Urinary bladder (tissue), 4 donors: ENCODE measurements around the gene BPIFB1. TPM values are rescaled to one million over a fixed set of nuclear protein-coding genes. Genes with fewer than 3 reads are reported as not detected.

Source experiments
- DNase-seq: peaks from one replicate; pipeline ENCODE4 v3.0.0-alpha.2; 2015; ENCODE audit errors: extremely low spot score
- H3K27ac ChIP-seq: one replicate; pipeline ENCODE4 v1.5.1; 2013; ENCODE audit warnings: low read depth, mild to moderate bottlenecking, moderate library complexity
- H3K36me3 ChIP-seq: one replicate; pipeline ENCODE4 v1.6.1; 2013; ENCODE audit warnings: mild to moderate bottlenecking, moderate library complexity; ENCODE audit not compliant: insufficient read depth
- H3K4me1 ChIP-seq: one replicate; pipeline ENCODE4 v1.6.1; 2013; ENCODE audit warnings: mild to moderate bottlenecking, moderate library complexity; ENCODE audit not compliant: insufficient read depth
- H3K4me3 ChIP-seq: one replicate; pipeline ENCODE4 v1.5.1; 2013; ENCODE audit warnings: low read depth, low read length
- WGBS: extraction: QIAGEN DNeasy Blood & Tissue Kit; methylation state at CpG from one replicate; pipeline ENCODE4 v1.1.7; 2013; 5-methylcytosine and 5-hydroxymethylcytosine counted together
- polyA plus RNA-seq: library from polyadenylated mRNA; stranded (reverse); fragments of 200-250 nt; gene quantifications from one replicate; pipeline ENCODE4 v1.2.3, GENCODE V29; 2013
- total RNA-seq: library from RNA; depleted of rRNA; stranded (reverse); fragments of >200 nt; gene quantifications from one replicate; pipeline ENCODE4 v1.2.3, GENCODE V29; 2014
- donor health status: healthy with polysubstance abuse.
- donor health status: healthy.

BPIFB1 gene
- total and polyA plus RNA-seq, 2 donors = not detected

DNA sequence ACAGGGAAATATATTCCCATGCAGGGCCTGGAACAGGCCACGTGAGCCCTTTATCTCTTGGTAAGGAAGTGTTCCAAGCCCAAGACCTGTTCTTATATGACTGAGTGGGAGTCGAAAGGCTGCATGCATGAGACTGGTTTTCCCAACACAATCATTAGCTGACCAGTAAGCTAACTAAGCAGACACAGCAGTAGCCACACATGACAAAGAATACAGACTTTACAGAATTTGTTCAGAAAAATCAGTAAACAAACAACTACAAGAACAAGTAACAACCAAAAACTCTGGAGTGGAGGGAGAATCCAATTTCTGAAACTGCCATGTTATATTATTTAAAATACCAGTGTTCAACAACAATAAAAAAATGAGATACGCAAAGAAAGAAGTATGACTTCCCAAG lies 30.6 kb upstream of the BPIFB1 start:
- Histone ChIP-seq H3K27ac (no peak overlapping the region), H3K4me1 (no peaks in the 10 kb centered on the region), H3K4me3 (no peak overlapping the region), H3K36me3 (no peaks in the 10 kb centered on the region)
- WGBS = 78% methylated on average over 3 of the region's 3 CpGs
- DNase-seq = no peak

DNA sequence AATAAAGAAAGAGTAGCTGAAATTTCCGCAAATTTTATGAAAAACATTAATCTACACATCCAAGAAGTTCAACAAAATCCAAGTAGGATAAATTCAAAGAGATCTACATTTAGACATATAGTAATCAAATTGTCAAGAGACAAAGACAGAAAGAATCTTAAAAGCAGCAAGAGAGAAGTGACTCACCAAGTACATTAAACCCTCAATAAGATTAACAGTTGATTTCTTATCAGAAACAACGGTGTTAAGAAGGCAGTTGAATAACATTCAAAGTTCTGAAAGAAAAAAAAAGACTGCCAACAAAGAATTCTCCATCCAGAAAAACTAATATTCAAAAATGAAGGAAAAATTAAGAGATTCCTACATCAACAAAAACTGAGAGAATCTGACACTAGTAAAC lies 28.0 kb upstream of the BPIFB1 start:
- H3K4me3 ChIP-seq = no peak overlapping the region
- no peak overlapping the region for H3K27ac ChIP-seq
- H3K4me1 ChIP-seq = no peaks in the 10 kb centered on the region
- 59% methylated on average over 2 of the region's 2 CpGs for WGBS
- H3K36me3 ChIP-seq = no peaks in the 10 kb centered on the region
- DNase-seq = no peak

DNA sequence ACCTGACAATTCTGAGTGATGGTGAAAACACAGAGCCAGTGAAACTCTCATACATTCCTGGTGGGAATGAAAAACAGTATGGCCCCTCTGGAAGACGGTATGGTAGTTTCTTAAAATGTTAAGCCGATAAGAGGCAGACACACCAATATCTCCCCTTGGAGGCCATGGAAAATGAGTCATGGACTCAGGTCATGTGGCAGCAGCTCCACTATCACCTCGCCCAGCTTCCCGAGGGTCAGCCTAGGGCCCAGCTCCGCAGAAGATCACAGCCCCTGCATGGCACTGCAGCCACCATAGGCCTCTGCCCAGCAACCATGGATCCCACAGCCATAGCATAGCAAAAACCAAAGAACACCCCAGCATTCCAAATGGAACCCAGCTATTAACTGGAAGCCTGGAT lies 25.8 kb upstream of the BPIFB1 start:
- DNase-seq = no peak
- WGBS = 81% methylated on average over 5 of the region's 5 CpGs
- no peaks in the 10 kb centered on the region for H3K36me3 ChIP-seq
- H3K27ac ChIP-seq = no peak overlapping the region
- no peak overlapping the region for H3K4me3 ChIP-seq
- H3K4me1 ChIP-seq = no peaks in the 10 kb centered on the region

DNA sequence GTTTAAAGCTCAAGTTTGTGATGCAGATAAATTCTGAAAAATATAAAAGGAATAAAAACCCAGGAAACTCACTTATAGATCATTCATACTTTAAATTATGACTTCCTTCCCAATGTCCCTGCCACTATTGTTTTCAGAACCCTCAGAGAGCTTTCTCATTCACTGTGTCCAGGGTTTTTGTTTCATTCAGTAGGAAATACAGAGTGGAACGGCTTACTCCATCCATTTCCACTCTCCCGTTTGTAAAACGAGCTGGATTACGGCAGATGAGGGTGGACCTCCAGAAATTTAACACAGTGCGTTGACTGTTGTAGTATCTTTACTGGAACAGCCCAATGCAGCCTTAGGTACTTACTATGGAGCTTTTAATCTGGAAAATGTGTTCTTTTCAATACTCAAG lies 23.6 kb upstream of the BPIFB1 start:
- 63% methylated on average over 5 of the region's 5 CpGs for WGBS
- Histone ChIP-seq H3K36me3 (no peaks in the 10 kb centered on the region), H3K4me3 (no peak overlapping the region), H3K4me1 (no peaks in the 10 kb centered on the region), H3K27ac (no peak overlapping the region)
- DNase-seq = no peak

DNA sequence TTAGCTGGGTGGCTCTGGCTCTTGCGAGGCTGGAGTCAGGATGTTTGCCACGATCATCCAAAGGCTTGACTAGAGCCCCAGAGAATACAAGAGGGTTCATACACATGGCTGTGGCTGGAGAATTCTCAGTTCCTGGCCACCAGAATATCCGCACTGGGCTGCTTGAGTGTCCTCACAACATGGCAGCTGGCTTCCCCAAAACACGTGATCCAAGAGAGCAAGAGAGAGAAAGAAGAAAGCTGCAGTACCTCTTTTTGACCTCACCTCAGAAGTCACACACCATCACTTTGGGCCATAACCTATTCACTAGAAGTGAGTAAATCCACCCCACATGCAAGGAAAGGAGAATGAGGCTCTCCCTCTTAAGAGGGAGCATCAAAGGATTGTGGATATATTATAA lies 21.5 kb upstream of the BPIFB1 start:
- Histone ChIP-seq H3K4me3 (no peak overlapping the region), H3K36me3 (no peaks in the 10 kb centered on the region), H3K27ac (no peak overlapping the region), H3K4me1 (no peaks in the 10 kb centered on the region)
- WGBS = 81% methylated on average over 4 of the region's 4 CpGs
- no peak for DNase-seq

DNA sequence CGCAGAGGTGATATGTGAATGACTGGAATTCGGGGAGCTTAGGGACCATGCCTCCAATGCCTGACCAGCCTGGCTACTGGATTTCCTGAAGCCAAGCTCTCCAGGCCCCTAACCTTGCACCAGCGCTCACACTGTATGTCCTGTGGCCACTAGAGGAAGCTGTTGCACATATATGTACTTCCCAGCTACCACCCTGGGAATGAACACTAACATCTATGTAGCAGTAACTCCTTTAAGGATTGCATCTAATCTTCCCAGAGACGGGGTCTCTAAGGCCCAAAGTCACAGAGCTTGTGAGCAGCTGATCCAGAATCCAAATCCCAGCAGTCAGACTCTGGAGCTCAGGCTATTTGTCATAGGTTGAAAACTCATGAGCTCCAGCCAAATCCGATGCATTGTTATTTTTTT lies 20.4 kb upstream of the BPIFB1 start:
- H3K4me1 ChIP-seq = no peaks in the 10 kb centered on the region
- DNase-seq = peak; percentile 14
- H3K36me3 ChIP-seq = no peaks in the 10 kb centered on the region
- WGBS = 23% methylated on average over 5 of the region's 5 CpGs
- no peak overlapping the region for H3K4me3 ChIP-seq
- no peak overlapping the region for H3K27ac ChIP-seq

DNA sequence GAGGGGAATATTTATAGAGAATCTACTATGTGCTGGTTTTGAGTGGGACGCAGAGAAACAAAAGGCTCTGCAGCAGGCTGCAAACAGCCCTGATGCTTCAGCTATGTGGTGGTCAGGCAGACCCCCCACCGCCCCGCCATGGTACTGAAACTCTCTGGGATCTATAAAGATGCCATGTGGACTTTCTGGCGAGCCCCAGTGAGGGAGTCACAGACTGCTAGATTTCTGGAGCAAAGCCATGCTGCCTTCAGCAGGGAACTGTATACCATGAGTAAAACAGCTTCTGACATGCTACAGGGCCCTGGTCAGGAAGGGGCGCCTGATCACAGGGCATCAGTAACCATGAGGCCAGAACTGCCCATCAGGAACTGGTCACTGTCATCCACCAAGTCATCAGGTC lies 19.2 kb upstream of the BPIFB1 start:
- WGBS = 61% methylated on average over 5 of the region's 5 CpGs
- Histone ChIP-seq H3K36me3 (no peaks in the 10 kb centered on the region), H3K27ac (no peak overlapping the region), H3K4me1 (no peaks in the 10 kb centered on the region), H3K4me3 (no peak overlapping the region)
- no peak for DNase-seq

DNA sequence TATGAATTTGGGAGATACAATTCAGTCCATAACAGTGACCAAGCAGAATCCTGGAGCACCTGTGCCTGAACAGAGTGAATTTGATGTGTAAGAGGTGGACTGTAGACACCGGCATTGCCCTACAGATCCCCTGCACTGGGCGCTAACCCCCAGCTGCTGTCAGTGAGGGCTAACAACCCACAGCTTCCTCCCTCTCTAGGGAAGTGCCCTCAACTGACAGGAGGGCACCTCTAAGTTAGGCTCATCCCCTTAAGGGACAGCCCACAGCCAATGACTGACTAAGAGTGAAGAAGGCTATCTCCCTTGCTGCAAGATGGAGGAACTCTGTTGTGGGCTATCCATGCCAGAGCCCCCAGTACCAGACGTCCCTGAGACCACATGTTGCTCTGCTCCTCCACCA lies 15.3 kb upstream of the BPIFB1 start:
- Histone ChIP-seq H3K27ac (no peak overlapping the region), H3K4me3 (no peak overlapping the region), H3K4me1 (no peaks in the 10 kb centered on the region), H3K36me3 (no peaks in the 10 kb centered on the region)
- DNase-seq = no peak
- WGBS = 62% methylated on average over 3 of the region's 3 CpGs

DNA sequence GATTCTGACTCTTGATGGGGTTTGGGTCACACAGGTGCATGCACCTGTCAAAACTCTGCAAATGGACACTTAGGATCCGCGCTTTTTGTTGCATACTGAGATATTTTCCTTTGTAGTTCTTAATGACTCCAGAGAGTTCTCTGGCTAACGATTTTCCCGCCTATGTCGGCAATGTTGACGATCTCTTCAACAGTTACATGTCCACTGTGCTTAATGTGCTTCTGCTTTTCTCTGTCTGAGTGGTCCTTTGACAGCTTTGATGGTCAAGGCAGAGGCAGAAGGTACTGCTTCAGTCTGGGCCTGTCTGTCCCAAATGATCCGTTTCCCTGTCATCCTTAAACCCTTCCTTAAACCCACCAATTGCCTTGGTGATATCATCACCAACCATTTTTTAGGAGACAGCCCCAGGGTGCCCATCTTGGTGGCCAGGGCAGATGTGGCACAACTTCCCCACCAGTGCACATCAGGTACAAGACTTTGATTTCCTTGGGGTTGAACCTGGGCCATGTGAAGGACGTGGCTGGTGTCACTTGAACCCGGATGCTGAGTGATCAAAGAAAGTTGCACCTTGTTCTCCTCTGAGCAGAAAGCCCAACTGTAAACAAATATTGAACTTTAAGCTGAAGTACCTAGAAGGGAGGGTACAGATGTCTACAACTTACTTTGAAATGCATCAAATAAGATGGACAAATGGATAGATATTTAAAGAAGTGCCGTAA lies 10.7 kb upstream of the BPIFB1 start:
- H3K27ac ChIP-seq = no peak overlapping the region
- no peak overlapping the region for H3K4me3 ChIP-seq
- no peaks in the 10 kb centered on the region for H3K4me1 ChIP-seq
- 86% methylated on average over 10 of the region's 10 CpGs for WGBS
- H3K36me3 ChIP-seq = no peaks in the 10 kb centered on the region
- DNase-seq = no peak

DNA sequence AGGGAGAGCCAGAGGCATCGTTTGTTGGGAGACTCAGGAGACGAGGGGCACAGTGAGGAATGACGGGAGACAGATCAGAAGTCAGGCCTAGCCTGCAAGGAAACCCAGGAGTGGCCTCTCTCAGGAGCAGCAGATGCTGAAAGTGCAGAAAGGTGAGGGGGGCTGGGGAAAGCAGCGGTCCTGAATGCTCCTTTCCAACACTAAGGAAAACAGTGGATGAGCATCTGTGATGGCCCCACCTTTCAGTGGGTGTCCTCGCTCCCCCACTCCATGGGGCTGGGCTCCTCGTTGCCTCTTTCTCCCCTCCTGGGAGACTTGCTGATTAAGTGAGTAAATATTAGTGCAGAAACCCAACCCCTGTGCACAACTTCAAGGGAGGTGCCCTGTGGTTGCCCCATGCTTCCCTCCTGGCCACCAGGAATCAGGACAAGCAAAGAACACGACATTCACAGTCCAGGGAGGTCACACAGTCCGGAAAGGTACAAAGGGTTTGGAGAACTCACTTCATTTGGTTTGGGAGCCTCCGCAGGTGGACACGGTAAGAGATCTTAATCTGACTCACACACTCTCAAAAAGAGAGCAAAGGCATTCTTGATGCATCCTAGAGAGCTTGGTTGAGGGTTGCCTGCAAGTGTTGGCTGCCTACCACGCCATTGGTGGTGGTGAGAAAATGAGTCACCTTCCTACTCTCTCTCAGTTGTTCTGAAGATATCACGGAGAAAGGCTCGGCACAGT lies 9.7 kb upstream of the BPIFB1 start:
- 59% methylated on average over 13 of the region's 13 CpGs for whole genome bisulfite sequencing
- H3K4me3 ChIP-seq = no peak overlapping the region
- DNase-seq = no peak
- no peak overlapping the region for H3K27ac ChIP-seq
- no peaks in the 10 kb centered on the region for H3K36me3 ChIP-seq
- no peaks in the 10 kb centered on the region for H3K4me1 ChIP-seq

DNA sequence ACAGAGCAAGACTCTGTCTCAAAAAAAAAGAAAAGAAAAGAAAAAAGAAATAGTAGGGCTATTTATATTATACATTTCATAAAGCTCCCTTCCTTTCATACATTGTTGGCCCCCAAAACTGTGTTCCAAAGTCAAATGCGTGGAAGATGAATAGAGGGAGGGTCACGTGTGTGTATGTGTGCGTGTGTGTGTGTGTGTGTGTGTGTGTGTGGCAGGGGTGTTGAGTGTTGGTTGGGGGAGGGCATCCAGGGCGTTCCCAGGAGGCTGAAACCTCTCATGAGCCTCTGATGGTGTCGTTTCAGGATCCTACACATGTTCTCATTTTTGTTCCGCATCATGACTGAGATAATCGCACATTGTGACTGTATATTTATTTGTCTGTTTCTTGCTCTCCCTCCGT lies 7.8 kb upstream of the BPIFB1 start:
- Histone ChIP-seq H3K36me3 (no peaks in the 10 kb centered on the region), H3K4me1 (no peaks in the 10 kb centered on the region), H3K4me3 (no peak overlapping the region), H3K27ac (no peak overlapping the region)
- DNase-seq = no peak
- 69% methylated on average over 8 of the region's 8 CpGs for WGBS

DNA sequence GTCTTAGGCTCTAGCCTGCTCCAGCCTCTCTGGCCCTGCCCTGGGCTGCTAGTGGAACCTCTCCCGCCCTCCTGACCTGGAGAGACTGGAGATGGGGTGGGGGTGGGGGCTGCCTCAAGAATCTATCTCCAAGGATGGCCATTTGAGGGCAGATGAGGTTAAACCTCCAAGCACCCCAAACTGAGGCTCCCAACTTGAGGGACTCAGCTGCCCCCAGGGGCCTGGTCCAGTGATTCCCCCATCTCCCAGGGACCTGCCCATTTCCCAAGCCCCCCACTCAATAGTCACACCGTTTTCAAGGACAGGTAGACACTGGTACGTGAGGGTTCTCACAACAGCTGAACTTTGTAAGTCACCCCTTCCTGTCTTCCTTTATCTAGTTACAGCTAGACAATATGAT lies 7.1 kb upstream of the BPIFB1 start:
- no peaks in the 10 kb centered on the region for H3K4me1 ChIP-seq
- no peak for DNase-seq
- no peak overlapping the region for H3K27ac ChIP-seq
- H3K36me3 ChIP-seq = no peaks in the 10 kb centered on the region
- no peak overlapping the region for H3K4me3 ChIP-seq
- 55% methylated on average over 3 of the region's 3 CpGs for WGBS

DNA sequence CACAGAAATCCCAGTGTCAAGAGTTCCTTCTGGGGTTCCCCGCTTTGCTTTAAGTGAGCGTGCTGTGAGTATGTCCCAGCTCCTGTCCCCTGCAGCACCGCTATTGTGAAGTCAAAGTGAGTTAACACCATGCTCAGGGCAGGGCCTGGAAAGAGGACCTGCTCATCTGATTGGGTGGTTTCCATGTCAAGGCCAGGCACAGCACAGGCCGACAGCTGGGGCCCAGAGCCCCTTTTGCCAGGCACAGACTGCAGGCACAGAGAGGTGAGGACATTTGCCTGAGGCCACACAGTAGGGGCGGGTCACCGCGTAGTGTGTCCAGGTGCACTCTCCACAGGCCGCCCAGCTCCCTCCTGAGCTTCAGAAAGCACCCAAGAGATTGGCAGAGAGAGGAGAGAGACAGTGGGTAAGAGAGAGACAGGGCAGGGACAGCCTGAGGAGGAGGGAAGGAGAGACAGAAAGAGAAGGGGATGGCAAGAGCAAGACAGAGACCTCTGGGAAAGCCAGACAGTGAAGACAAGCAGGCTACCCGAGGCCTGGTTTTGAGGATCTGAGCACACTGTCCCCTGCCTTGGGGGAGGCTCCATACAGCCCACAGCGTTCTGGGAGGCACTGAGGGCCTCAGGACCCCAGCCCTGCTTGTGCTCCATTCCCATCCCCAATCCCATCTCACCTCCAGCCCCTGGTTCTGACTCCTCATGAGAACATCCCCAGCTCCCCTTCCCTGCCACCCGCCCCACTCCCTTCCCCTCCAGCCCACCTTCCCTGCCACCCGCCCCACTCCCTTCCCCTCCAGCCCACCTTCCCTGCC lies 6.5 kb upstream of the BPIFB1 start:
- DNase-seq = no peak
- H3K4me3 ChIP-seq = no peak overlapping the region
- no peak overlapping the region for H3K27ac ChIP-seq
- 74% methylated on average over 12 of the region's 12 CpGs for WGBS
- H3K4me1 ChIP-seq = no peaks in the 10 kb centered on the region
- H3K36me3 ChIP-seq = no peaks in the 10 kb centered on the region
